GM12801 (cell line): ENCODE measurements around the gene ADPRM.

Source experiments
- CTCF ChIP-seq: IDR thresholded peaks from one replicate; pipeline ENCODE4 v1.5.1; 2011; ENCODE audit warnings: control low read depth; ENCODE audit not compliant: insufficient read length; ENCODE audit errors: extremely low read depth

Gene ADPRM

GRCh38 chr17:10713318-10713717 is 15.9 kb downstream of the ADPRM start:
- no peak for TF ChIP-seq CTCF

GRCh38 chr17:10716218-10716617 is 18.8 kb downstream of the ADPRM start:
- no peak for TF ChIP-seq CTCF

DNA sequence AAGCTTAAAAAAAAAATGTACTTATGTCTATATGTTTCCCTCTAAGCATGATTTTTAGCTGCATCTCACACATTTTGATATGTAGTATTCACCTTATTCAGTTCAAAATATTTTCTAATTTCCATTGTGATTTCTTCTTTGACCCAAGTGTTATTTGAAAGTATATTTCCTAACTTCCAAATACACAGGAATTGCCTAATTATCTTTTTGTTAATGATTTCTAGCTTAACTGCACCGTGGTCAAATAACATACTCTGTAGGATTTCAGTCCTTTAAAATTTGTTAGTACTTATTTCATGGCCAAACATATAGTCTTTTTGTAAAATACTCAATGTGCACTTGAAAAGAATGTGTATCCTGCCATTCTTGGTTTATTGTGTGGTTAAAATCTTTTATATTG is 21.2 kb downstream of the ADPRM start:
- no peak for TF ChIP-seq CTCF

GRCh38 chr17:10724546-10725195 is 27.3 kb downstream of the ADPRM start:
- no peak for TF ChIP-seq CTCF

- no peak for TF ChIP-seq CTCF
These were observed 27.9 kb downstream of the ADPRM start for GRCh38 chr17:10725262-10725661.

- TF ChIP-seq CTCF: no peak
These were observed 28.8 kb downstream of the ADPRM start for GRCh38 chr17:10726196-10726595.

DNA sequence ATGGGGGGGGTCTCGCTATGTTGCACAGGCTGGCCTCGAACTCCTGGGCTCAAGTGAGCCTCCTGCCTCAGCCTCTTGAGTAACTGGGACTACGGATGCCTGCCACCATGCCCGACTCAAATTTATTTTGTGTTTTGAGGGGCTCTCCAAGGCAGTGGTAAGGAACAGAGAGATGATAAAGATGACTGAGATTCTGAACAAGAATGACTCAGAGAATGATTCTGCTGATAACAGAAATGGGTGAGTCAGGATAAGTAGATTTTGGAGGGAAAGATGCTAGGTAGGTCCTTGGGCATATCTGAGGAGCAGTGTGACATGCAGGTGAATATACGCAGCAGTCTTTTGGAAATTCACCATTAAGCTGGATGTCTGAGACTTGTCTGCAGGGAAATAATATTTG is 29.8 kb downstream of the ADPRM start:
- no peak for TF ChIP-seq CTCF

DNA sequence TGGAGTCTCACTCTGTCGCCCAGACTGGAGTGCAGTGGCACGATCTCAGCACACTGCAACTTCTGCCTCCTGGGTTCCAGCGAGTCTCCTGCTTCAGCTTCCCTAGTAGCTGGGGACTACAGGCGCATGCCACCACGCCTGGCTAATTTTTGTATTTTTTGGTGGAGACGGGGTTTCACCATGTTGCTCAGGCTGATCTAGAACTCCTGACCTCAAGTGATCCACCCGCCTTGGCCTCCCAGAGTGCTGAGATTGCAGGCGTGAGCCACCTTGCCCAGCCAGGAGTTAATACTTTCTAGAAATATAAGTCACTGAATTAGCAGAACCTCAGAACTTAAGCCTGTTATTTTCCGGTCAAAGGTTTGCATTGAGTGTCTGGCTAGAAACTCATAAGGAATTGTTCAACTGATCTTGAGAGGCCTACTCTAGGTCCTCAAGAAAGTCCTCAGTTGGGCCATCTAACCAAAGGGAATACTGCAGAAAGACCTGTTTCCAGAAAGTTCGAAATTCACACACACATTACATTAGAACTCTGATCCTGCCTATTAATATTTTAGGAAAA is 31.0 kb downstream of the ADPRM start:
- no peak for TF ChIP-seq CTCF
